NCI-H226 (cell line): ENCODE results near the gene ZNF777.
"Not testable (repeated sequence)": the region's sequence is repeated elsewhere in the genome, so short reads cannot be mapped to it uniquely, and the experiment has no call there.

Source experiments
- DNase-seq: peaks from one replicate; pipeline ENCODE4 v3.0.0-alpha.2; 2015

ZNF777 gene

GRCh38 chr7:149448961-149449360 is 11.9 kb downstream of the ZNF777 start:
- DNase-seq: no peak

DNA sequence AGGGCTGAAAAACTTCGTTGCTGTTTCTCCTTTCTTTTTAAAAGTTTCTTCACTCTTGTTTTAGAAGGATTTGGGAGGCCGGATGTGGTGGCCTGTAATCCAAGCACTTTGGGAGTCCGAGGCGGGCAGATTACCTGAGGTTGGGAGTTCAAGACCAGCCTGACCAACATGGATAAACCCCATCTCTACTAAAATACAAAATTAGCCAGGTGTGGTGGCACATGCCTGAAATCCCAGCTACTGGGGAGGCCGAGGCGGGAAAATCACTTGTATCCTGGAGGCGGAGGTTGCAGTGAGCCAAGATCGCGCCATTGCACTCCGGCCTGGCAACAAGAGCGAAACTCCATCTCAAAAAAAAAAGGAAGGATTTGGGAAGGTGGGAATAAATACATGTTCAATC is 14.8 kb downstream of the ZNF777 start:
- DNase-seq: not testable (repeated sequence)

DNA sequence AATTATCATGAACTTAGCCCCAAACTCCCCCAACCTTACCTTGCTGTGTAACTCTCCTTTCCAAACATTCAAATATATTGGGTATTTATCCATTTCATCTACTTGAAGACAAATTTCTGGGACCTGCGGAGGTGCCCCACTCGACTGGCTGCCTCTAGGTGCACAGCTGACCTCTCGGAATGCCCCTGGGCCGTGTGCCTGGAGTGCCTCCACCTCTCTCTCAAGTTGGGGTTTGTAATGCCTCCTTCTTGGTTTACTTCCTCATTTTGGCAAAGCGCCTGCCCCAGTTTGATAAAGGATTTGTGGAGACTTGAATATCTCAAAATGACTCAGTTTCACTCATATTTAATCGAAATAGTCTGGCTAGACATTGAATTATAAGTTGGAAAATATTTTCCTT is 16.6 kb downstream of the ZNF777 start:
- no peak for DNase-seq

DNA sequence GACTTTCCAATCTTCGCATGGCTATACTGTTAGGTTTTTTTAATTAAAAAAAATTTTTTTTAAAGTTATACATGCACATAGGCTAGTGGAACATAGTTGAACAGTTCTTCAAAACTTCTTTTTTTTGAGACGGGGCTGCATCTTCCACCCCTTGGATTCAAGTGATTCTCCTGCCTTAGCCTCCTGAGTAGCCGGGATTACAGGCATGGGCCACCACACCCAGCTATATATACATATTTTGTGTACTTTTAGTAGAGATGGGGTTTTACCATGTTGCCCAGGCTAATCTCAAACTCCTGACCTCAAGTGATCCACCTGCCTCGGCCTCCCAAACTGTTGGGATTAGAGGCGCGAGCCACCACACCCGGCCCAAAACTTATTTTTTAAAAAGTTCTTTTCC is 17.3 kb downstream of the ZNF777 start:
- DNase-seq: no peak

DNA sequence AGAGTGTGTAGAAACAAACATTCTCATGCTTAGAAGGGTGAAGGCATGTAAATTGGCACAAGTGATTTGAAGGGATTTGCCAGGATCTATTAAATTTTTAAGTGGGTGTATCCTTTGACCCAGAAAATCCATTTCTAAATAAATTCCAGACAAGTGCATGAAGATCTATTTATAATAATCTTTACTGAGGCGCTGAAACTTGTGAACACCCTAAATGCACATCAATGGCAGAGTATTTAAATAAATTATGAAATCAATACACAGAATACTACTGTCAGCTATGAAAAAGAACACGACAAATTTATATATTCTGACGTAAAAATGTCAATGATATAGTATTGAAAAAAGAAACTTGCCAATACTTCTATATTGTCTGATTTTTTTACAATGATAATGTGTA is 17.9 kb downstream of the ZNF777 start:
- no peak for DNase-seq

- no peak for DNase-seq
These were observed 20.6 kb downstream of the ZNF777 start for GRCh38 chr7:149440222-149440621.

DNA sequence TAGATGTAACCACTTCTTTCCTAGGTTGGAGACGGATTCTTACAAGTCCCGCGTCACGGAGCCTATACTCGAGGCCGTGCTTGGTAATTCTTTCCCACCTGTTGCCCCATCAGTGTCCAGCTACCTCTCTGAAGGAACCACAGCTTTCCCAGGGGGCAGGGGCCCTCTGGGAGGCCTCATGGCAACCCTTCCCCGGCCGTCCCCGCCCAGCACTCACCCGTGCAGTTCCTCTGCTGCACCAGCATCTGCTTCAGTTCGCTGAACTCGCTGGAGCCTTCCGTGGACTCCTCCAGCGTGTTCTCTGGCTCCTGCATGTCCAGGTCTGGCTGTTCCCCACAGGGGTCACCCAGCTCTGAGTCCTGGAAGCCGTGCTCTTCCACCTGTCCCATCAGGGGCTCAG is 24.5 kb downstream of the ZNF777 start:
- DNase-seq: no peak

- DNase-seq: no peak
These were observed 27.7 kb downstream of the ZNF777 start for GRCh38 chr7:149433124-149433523.

DNA sequence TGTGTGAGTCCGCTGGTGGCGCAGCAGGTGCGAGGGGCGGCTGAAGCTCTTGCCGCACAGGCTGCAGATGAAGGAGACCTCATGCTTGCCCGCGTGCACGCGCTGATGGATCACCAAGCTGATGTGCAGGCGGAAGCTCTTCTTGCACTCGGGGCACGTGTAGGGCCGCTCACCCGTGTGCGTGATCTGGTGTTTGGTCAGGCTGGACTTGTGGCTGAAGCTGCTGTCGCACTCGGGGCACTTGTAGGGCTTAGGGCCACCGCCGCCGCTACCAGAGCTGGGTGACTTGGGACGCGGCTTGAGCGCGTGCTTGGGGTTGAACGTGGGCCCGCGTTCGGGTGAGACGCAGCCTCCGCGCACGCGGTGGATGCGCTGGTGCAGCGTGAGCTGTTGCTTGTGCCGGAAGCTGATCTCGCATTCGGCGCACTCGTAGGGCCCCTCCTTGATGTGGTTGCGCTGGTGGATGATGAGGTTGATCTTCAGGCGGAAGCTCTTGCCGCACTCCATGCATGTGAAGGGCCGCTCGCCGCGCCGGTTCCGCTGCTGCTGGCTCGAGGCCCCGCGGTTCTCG is 28.7 kb downstream of the ZNF777 start:
- DNase-seq: no peak

DNA sequence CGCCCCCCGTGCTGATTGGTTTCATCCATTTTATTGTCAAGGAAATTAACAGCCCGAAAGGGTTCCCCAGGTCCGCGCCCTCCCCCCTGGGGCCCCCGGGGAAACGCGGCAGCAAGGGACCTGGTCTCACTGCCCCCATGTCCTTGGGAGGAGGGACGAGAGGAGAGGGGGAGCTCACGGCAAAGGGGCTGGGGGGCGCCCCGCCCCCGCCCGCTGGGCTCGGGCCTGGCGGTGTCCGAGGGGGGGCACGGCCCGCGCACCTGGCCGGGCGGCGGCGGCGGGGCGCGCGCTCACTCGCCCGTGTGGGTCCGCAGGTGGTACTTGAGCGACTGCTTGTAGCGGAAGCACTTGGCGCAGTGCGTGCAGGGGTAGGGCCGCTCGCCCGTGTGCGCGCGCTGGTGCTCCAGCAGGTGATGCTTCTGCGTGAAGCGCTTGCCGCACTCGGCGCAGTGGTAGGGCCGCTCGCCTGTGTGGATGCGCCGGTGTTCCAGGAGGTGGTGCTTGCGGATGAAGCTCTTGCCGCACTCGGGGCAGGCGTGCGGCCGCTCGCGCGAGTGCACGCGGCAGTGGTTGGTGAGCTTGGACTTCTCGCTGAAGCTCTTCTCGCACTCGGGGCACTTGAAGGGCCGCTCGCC is 29.3 kb downstream of the ZNF777 start:
- DNase-seq: no peak

GRCh38 chr7:149430192-149430591 is 30.7 kb downstream of the ZNF777 start:
- no peak for DNase-seq

DNA sequence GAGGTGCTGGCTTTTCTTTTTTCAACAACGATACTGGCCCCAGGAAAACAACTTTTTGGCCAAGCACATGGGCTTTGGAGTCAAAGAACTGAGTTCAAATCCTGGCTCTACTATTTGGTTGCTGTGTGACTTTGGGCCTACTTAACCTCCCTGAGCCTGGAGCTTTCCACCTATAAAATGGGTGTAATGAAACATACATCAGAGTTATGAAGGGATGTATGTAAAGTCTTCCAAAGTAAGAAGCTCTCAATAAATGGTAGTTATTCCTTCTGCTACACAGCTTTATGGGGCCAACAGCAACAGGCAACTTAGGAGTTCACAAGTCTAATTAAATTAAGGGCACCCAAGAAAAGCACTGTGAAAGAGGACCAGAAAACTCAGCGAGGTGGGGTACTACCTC is 33.0 kb downstream of the ZNF777 start:
- DNase-seq: no peak

GRCh38 chr7:149427096-149427680 is 33.7 kb downstream of the ZNF777 start:
- DNase-seq: no peak

- DNase-seq: no peak
These were observed 37.3 kb downstream of the ZNF777 start for GRCh38 chr7:149423449-149424110.

DNA sequence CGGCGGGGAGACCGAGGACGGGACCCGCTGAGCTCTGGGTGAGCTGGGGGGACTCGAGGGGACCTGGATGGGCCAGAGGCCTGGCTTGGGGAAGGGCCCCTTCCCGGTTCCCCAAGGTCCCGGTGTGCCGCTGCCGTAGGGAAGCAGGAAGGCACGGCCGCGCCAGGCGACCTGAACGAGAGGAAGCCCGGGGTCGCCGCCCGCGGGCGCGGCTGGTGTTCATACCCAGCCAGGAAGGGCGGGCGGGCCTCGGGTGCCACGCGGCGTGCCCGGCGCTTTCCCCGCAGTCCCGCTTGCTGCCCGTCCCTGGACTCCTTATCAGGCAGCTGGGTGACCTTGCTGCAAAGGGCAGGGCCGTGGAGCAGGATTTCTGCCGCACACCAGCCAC is 38.0 kb downstream of the ZNF777 start:
- no peak for DNase-seq

DNA sequence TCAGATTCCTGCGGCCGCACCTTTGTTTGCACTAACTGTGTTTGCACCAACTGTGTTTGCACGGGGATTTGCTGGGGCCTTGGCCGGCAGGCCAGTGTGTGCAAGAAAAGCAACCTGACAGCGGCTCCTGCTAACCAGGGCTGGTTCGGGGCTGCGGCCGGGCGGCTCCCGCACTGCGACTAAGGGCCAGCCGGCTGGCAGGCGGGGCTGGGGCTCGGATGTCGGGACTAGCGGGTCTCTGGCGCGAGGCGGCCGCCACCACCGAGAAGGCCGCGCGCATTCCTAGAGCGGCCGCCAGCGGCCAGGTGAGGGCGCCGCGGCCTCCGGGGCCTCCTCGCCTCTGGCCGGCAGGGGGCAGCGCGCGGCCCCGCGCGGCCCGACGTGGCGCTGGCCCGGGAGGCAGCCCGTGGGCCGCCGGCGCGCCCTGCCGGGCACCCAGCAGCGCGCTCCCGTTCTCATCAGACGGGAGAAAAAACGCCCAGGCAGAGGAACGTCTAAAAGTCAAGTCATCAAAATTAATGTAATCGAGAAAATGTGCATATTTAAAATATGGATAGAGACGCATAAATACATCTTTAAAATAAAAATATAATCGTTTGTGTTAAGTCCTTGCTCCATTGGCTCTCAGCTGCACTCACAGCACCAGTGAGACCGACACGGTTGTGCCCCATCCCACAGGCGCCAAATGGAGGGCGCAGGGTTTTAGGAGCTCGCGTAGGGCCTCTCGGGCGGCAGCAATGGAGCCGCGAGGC is 38.5 kb downstream of the ZNF777 start:
- DNase-seq: peak; percentile 61

DNA sequence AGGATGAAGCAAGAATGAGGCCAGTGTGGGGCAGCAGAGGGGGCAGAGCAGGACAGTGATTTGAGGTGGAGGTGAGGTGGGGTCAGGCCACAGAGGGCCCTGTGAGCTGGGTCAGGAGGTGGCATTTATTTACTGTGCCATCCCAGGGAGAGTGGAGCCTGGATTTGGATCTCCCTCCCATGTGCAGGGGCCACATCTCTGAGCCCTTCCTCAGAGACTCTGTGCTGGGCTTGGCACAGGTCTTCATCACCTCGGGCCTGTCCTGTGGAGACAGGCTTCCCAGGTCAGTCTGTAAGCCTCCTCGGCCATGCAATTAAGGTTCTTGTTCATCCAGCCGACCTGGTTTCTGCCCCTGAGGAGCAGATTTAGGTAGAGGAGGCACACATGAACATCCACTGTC is 40.9 kb downstream of the ZNF777 start:
- DNase-seq: no peak

- DNase-seq: no peak
These were observed 45.3 kb downstream of the ZNF777 start for GRCh38 chr7:149415391-149416071.

- DNase-seq: no peak
These were observed 46.0 kb downstream of the ZNF777 start for GRCh38 chr7:149414745-149415390.

DNA sequence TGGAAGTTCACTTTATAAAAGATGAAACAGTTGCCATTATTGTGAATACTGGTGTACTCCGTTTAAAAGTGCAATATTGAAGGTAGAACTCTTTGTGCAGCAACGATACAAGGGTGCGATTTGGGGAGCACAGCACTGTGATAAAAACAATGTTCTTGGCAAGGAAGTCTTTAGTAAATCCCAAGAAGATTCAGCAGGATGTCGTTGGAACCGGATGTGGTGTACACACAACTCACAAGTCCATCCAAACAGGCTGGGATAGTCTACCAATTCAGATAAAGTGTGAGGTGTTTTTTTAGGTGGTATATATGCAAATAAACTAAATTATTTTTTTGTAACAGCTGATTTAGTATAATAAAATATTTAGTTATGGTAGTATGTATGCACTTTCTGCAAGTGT is 46.7 kb downstream of the ZNF777 start:
- no peak for DNase-seq

GRCh38 chr7:149413083-149413482 is 47.8 kb downstream of the ZNF777 start:
- DNase-seq: not testable (repeated sequence)

DNA sequence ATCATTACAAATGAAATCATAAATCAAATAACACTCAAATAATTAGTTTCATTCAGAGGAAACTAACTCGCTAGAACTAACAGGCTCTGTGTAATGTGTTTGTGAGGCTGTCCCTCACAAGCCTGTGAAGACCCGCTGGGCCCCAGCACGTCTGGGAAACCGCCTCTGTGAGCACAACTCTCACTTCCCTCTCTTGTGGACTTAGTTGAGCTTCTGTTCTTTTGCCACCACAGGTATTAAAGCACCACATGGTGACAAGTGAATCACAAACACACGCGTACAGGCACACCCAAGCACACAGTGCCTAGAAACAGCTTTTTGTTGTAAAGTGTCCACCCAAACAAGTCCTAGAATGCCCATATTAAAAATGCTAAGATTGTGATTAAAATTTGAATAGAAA is 51.0 kb downstream of the ZNF777 start:
- no peak for DNase-seq
